ENCODE measurements around the gene HRK.

HRK gene

DNA sequence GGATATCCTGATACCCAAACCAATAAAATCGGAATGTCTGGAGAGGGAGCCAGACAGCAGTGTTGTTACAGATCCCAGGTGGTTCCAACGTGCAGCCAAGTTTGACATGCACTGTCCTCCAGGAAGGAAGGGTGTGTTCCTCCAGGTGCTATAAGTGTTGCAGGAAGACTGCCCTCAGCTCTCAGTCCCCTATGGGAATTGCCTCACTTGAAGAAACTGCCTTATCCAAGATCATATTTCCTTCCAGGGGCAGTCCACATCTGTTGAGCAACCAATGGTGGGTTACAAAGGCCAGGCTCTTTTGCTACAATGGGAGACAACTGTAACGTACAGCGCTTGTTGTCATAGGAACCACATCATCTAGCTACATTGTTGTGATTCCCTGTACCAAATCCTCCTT lies 16.2 kb upstream of the HRK start:
- TF ChIP-seq, protein P1, sequence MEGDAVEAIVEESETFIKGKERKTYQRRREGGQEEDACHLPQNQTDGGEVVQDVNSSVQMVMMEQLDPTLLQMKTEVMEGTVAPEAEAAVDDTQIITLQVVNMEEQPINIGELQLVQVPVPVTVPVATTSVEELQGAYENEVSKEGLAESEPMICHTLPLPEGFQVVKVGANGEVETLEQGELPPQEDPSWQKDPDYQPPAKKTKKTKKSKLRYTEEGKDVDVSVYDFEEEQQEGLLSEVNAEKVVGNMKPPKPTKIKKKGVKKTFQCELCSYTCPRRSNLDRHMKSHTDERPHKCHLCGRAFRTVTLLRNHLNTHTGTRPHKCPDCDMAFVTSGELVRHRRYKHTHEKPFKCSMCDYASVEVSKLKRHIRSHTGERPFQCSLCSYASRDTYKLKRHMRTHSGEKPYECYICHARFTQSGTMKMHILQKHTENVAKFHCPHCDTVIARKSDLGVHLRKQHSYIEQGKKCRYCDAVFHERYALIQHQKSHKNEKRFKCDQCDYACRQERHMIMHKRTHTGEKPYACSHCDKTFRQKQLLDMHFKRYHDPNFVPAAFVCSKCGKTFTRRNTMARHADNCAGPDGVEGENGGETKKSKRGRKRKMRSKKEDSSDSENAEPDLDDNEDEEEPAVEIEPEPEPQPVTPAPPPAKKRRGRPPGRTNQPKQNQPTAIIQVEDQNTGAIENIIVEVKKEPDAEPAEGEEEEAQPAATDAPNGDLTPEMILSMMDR (IDR thresholded peaks at IDR 0.05), result no peak
- no peak for TF ChIP-seq ZFX (IDR thresholded peaks at IDR 0.05; ENCODE audit: borderline replicate concordance)
- no peak overlapping the region for H3K27ac ChIP-seq

DNA sequence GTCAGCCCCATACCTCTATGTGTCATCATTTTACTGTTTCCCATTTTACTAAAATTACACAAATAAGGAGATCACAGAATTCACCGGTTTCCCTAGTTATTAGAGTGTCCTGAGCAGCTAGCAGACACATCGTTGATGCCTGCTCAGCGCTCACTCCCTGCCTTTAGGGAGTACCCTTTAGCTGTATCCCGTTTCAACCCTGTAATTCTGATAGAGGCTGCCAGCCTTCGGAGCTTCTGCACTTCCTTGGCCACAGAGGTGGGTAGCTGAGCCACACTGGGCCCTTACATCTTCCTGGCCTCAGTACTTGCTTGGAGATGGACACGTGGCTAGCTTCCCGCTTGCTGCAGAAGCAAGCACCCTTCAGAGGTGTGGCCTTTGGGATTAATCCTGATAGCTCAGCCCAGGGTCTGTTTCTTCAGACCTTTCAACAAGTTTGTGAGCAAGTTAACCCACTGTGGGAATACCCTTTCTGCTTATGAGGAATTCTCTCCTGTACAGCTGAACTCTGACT lies 15.2 kb upstream of the HRK start:
- TF ChIP-seq, protein P1 (IDR thresholded peaks at IDR 0.05), result no peak
- no peak overlapping the region for H3K27ac ChIP-seq

DNA sequence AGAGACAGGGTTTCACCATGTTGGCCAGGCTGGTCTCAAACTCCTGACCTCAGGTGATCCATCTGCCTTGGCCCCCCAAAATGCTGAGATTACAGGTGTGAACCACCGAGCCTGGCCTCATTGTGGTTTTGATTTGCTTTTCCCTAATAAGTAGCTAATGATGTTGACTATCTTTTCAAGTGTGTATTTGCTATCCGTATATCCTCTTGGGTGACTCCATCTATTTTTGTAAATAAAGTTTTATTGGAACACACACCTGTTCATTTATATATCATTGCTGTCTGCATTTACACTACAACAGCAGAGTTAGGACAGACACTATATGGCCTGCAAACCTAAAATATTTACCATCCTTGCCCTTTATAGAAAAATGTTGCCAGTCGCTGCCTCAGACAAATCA lies 13.7 kb upstream of the HRK start:
- no peak overlapping the region for H3K27ac ChIP-seq
- no peak for TF ChIP-seq ZFX (IDR thresholded peaks at IDR 0.05; ENCODE audit: borderline replicate concordance)
- TF ChIP-seq, protein P1 (IDR thresholded peaks at IDR 0.05), result no peak

DNA sequence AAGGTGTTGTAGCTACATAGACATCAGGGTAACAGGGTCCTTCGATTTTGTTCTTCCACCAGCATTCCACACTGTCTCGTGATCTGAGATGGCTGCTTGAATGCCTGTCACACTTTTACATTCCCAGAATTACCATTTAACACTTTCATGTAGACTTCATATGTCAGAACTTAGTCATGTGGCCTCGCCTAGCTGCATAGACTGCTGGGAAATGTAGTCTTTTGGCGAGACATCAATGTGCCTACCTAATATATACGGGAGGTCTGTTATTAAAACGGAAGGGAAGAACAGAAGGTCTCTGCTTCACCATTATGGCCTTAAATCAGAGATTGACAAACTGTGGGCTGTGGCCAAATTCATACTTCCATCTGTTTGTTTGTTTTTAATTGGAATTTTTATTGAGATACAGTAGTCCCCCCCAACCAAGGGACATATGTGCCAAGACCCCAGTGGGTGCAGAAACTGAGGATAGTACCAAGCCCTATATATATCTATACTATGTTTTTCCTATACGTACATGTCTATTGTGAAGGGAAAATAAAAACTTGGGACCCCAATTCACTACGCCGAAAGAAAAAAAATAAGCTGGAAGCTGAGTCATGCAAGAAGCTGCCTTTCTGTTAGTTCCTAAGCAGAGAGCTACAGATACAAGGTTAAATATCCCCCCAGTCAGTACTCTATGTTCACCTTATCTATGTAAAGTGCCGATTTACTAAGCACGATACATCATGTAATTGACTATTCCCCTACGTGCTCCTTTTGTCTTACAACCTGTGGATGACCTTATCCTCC lies 11.3 kb upstream of the HRK start:
- TF ChIP-seq, protein P1 (IDR thresholded peaks at IDR 0.05), result no peak
- TF ChIP-seq ZFX (IDR thresholded peaks at IDR 0.05; ENCODE audit: borderline replicate concordance), result no peak

DNA sequence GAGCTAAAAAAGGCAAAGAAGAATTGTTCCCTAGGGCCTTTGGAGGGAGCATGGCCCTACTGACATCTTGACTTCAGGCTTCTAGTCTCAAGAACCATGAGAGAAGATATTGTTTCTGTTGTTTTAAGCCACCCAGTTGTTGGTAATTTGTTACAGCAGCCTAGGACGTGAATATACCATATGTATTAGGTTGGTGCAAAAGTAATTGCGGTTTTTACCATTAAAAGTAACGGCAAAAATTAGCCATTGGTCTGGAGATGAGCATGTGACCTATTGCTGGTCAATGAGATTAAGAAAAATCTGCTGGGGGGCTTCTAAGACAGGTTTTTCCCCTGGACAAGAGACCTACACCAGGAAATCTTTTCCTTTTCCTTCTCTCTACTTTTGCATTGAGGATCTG lies 9.8 kb upstream of the HRK start:
- TF ChIP-seq, protein P1 (IDR thresholded peaks at IDR 0.05), result no peak
- no peak for TF ChIP-seq ZFX (IDR thresholded peaks at IDR 0.05; ENCODE audit: borderline replicate concordance)
- H3K27ac ChIP-seq, result no peak overlapping the region

More for the DNA sequence above, 11.3 kb upstream of the HRK start:
- H3K27ac ChIP-seq, result no peak overlapping the region

DNA sequence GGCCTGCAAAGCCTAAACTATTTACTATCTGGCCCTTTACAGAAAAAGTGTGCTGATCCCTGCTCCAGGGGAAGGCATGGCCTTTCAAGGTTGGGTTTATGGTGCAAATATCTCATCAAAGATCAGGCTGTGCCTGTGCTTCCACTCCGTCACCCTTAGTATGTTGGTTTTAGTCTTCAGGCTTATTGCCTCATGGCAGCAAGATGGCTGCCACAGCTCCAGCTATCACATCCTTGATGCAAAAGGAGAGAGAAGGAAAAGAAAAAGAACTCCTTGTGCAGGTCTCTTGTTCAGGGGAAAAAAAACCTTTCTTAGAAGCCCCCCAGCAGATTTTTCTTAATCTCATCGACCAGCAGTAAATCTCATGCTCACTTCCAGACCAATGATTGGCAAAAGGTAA lies 9.1 kb upstream of the HRK start:
- TF ChIP-seq ZFX (IDR thresholded peaks at IDR 0.05; ENCODE audit: borderline replicate concordance), result no peak
- TF ChIP-seq, protein P1 (IDR thresholded peaks at IDR 0.05), result no peak

DNA sequence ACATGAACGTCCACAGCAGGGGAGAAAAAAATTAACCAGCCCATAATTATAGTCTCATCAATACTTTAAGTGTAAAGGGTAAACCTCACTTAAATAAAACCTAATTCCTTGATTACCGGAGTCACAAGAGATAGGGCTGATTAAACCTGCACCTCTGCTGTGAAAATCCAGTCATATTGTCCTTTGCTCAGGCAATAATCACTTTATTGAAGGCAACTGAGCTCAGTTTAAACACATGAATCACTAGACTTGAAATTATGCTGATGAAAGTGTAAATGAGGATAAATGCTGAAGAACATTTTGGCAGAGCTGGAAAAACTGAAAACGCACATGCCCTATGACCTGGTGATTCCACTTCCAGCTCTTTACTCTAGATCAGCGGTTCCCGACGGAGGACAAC lies 6.7 kb upstream of the HRK start:
- H3K27ac ChIP-seq, result no peak overlapping the region
- TF ChIP-seq, protein P1 (IDR thresholded peaks at IDR 0.05), result no peak
- no peak for TF ChIP-seq ZFX (IDR thresholded peaks at IDR 0.05; ENCODE audit: borderline replicate concordance)

More for the DNA sequence above, 9.1 kb upstream of the HRK start:
- no peak overlapping the region for H3K27ac ChIP-seq

Data from 22Rv1 (cell line).